GM18505 (cell line): ENCODE results near the gene SLC2A3.

Source experiments
- ATAC-seq: cut with Tn5 transposase; IDR thresholded peaks from one replicate; pipeline ENCODE4 v1.9.1; 2021; ENCODE audit not compliant: unreplicated experiment
- POLR2A ChIP-seq: IDR thresholded peaks from 4 replicates; pipeline ENCODE4 v1.6.1; 2011; ENCODE audit warnings: borderline replicate concordance; ENCODE audit not compliant: insufficient read depth, insufficient read length; ENCODE audit errors: extremely low read depth

SLC2A3 gene

GRCh38 chr12:7877420-7877819, 58.6 kb downstream of the SLC2A3 start:
- no peak for TF ChIP-seq POLR2A
- ATAC-seq, result no peak

- no peak for ATAC-seq
- TF ChIP-seq POLR2A, result no peak
Measured at GRCh38 chr12:7872566-7873319, 63.2 kb downstream of the SLC2A3 start, which contains the start of gene SLC2A14. TSS of gene SLC2A14 (minus strand) at chr12:7872915. CDS start at chr12:7869880, 3,035 bp downstream.

- TF ChIP-seq POLR2A, result no peak
- ATAC-seq, result no peak
Measured at GRCh38 chr12:7870335-7870734, 65.7 kb downstream of the SLC2A3 start.
